ENCODE measurements around the gene OTULINL. TPM values are rescaled to one million over a fixed set of nuclear protein-coding genes. Genes with fewer than 3 reads are reported as not detected.

OTULINL gene
- total and polyA plus RNA-seq, 2 donors from 2014 or later: 7.1 to 10.8 TPM

DNA sequence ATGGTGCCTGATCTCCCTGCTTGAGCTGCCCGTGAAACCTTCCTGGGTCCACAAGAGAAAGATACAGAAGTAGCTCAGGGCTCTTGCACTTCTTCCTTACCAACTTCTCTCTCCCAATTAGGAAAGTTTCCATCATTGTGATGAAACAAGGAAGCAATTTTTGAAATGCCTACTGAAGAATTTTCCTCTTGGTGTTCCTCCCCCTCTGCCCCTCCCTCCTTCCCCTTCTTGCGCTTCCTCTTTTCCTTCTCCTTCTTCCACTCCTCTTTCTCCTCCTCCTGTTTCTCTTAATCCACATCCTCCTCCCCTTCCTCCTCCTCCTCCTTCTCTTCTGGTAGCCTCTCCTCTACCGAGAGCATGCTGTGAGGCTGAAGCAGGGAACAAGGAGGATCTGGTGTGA, 36.3 kb upstream of the OTULINL start:
- H3K27me3 ChIP-seq (ENCODE audit: control insufficient read depth, insufficient read depth, low read length): no peaks in the 10 kb centered on the region
- FAIRE-seq: no peak
- peaks cover 0 to 6% (median 0%) of the 10 kb centered on the region in 3 donors for H3K9me3 ChIP-seq (ENCODE audit: control insufficient read depth in 2 of 3, insufficient read depth in 1 of 3, low read length in 3 of 3)
- DNase-seq: no peak
- H3K4me3 ChIP-seq (ENCODE audit: low read length in 3 of 3): no peak overlapping the region
- H3K4me1 ChIP-seq (ENCODE audit: control insufficient read depth in 2 of 3, insufficient read depth in 2 of 3, low read depth in 1 of 3, low read length in 3 of 3): no peaks in the 10 kb centered on the region
- no peaks in the 10 kb centered on the region for H3K36me3 ChIP-seq (ENCODE audit: control insufficient read depth in 2 of 3, insufficient read depth in 3 of 3, low read length in 3 of 3)
- TF ChIP-seq, protein P1, sequence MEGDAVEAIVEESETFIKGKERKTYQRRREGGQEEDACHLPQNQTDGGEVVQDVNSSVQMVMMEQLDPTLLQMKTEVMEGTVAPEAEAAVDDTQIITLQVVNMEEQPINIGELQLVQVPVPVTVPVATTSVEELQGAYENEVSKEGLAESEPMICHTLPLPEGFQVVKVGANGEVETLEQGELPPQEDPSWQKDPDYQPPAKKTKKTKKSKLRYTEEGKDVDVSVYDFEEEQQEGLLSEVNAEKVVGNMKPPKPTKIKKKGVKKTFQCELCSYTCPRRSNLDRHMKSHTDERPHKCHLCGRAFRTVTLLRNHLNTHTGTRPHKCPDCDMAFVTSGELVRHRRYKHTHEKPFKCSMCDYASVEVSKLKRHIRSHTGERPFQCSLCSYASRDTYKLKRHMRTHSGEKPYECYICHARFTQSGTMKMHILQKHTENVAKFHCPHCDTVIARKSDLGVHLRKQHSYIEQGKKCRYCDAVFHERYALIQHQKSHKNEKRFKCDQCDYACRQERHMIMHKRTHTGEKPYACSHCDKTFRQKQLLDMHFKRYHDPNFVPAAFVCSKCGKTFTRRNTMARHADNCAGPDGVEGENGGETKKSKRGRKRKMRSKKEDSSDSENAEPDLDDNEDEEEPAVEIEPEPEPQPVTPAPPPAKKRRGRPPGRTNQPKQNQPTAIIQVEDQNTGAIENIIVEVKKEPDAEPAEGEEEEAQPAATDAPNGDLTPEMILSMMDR (IDR thresholded peaks at IDR 0.05; ENCODE audit: borderline replicate concordance, extremely low read depth, insufficient read depth): no peak
- intact Hi-C loops (cut with DNase I): no loop called here
- H3K27ac ChIP-seq (ENCODE audit: low read depth in 2 of 2, low read length in 2 of 2): no peak overlapping the region
- H3K9ac ChIP-seq (ENCODE audit: low read length in 3 of 3): no peak overlapping the region

DNA sequence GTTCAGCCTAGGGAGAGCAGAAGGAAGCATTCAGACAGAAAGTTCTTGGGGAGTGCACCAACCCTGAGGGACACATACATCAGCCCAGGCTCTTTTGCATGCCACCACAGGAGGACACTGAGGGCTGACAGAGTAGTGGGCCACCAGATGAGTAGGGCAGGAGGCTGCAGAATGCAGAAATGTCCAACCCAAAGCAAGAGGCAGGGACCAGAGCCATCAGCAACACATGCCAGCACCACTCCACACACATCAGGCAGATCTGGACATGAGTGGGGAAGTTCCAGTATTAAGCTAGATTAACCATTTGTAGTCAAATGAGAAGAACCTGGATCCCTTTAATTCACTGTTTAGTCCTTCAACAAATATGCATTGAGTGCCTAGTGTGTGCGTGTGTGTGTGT, 35.7 kb upstream of the OTULINL start:
- Histone ChIP-seq H3K27me3 (ENCODE audit: control insufficient read depth, insufficient read depth, low read length) (no peaks in the 10 kb centered on the region), H3K27ac (ENCODE audit: low read depth in 2 of 2, low read length in 2 of 2) (no peak overlapping the region), H3K9me3 (ENCODE audit: control insufficient read depth in 2 of 3, insufficient read depth in 1 of 3, low read length in 3 of 3) (peaks cover 0 to 6% (median 0%) of the 10 kb centered on the region in 3 donors), H3K36me3 (ENCODE audit: control insufficient read depth in 2 of 3, insufficient read depth in 3 of 3, low read length in 3 of 3) (no peaks in the 10 kb centered on the region), H3K9ac (ENCODE audit: low read length in 3 of 3) (no peak overlapping the region), H3K4me1 (ENCODE audit: control insufficient read depth in 2 of 3, insufficient read depth in 2 of 3, low read depth in 1 of 3, low read length in 3 of 3) (no peaks in the 10 kb centered on the region), H3K4me3 (ENCODE audit: low read length in 3 of 3) (no peak overlapping the region)
- TF ChIP-seq, protein P1 (IDR thresholded peaks at IDR 0.05; ENCODE audit: borderline replicate concordance, extremely low read depth, insufficient read depth): no peak
- no peak for DNase-seq
- FAIRE-seq: no peak
- intact Hi-C loops (cut with DNase I): no loop called here

DNA sequence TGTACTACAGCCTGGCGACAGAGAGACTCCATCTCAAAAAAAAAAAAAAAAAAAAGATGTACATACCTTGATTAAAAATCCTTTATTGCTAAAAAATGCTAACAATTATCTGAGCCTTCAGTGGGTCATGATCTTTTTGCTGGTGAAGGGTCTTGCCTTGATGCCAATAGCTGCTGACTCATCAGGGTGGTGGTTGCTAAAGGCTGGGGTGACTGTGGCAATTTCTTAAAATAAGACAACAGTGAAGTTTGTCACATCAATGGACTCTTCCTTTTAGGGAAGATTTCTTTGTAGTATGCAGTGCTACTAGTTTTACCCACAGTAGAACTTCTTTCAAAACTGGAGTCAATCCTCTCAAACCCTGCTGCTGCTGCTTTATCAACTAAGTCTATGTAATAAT, 33.9 kb upstream of the OTULINL start:
- Histone ChIP-seq H3K4me1 (ENCODE audit: control insufficient read depth in 2 of 3, insufficient read depth in 2 of 3, low read depth in 1 of 3, low read length in 3 of 3) (no peaks in the 10 kb centered on the region), H3K36me3 (ENCODE audit: control insufficient read depth in 2 of 3, insufficient read depth in 3 of 3, low read length in 3 of 3) (no peaks in the 10 kb centered on the region), H3K27ac (ENCODE audit: low read depth in 2 of 2, low read length in 2 of 2) (no peak overlapping the region), H3K4me3 (ENCODE audit: low read length in 3 of 3) (no peak overlapping the region), H3K27me3 (ENCODE audit: control insufficient read depth, insufficient read depth, low read length) (no peaks in the 10 kb centered on the region), H3K9me3 (ENCODE audit: control insufficient read depth in 2 of 3, insufficient read depth in 1 of 3, low read length in 3 of 3) (peaks cover 0 to 6% (median 0%) of the 10 kb centered on the region in 3 donors), H3K9ac (ENCODE audit: low read length in 3 of 3) (no peak overlapping the region)
- TF ChIP-seq, protein P1 (IDR thresholded peaks at IDR 0.05; ENCODE audit: borderline replicate concordance, extremely low read depth, insufficient read depth): no peak
- intact Hi-C loops (cut with DNase I): no loop called here
- DNase-seq: no peak
- no peak for FAIRE-seq

DNA sequence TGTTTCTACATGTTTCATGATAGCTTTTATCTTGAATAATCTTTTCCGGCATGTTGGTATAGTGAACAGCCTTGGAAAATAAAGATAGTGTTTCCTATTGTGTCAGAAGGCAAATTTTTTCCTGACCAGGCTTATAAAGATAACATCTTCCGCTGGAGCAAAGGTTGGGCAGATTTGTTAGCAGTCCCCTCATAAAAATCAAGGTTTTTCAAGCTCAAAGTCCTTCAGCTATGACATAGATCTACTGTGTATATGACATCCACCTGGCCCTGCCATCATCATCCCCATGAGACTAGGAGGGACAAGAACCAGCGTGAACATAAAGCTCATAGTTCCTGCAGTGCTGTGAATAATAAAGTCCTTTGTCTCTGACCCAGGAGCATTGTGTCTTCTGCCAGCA, 30.4 kb upstream of the OTULINL start:
- TF ChIP-seq, protein P1 (IDR thresholded peaks at IDR 0.05; ENCODE audit: borderline replicate concordance, extremely low read depth, insufficient read depth): no peak
- no peak for DNase-seq
- no peaks in the 10 kb centered on the region for H3K27me3 ChIP-seq (ENCODE audit: control insufficient read depth, insufficient read depth, low read length)
- H3K9ac ChIP-seq (ENCODE audit: low read length in 3 of 3): no peak overlapping the region
- no peaks in the 10 kb centered on the region for H3K4me1 ChIP-seq (ENCODE audit: control insufficient read depth in 2 of 3, insufficient read depth in 2 of 3, low read depth in 1 of 3, low read length in 3 of 3)
- H3K4me3 ChIP-seq (ENCODE audit: low read length in 3 of 3): no peak overlapping the region
- no peak overlapping the region for H3K27ac ChIP-seq (ENCODE audit: low read depth in 2 of 2, low read length in 2 of 2)
- FAIRE-seq: no peak
- intact Hi-C loops (cut with DNase I): no loop called here
- H3K36me3 ChIP-seq (ENCODE audit: control insufficient read depth in 2 of 3, insufficient read depth in 3 of 3, low read length in 3 of 3): no peaks in the 10 kb centered on the region
- peaks cover 0 to 6% (median 0%) of the 10 kb centered on the region in 3 donors for H3K9me3 ChIP-seq (ENCODE audit: control insufficient read depth in 2 of 3, insufficient read depth in 1 of 3, low read length in 3 of 3)

Measured in kidney (tissue), 14 donors.